ENCODE results near the gene MSH5. TPM values are rescaled to one million over a fixed set of nuclear protein-coding genes. Genes with fewer than 3 reads are reported as not detected.

MSH5 gene
- total and polyA plus RNA-seq, 4 experiments from 2014 or later: 0.95 to 12.1 (median 7.3) TPM

- Mint-ChIP-seq H3K4me3 (peak within 1 kb of the TSS; percentile 89 to 99 (median 98)), H3K27ac (peak within 1 kb of the TSS; percentile 94 to 97 (median 95)), H3K27me3 (no peaks in the 10 kb centered on the region), H3K36me3 (peaks cover 21 to 56% of the 10 kb centered on the region in 2 donors), H3K9me3 (no peaks in the 10 kb centered on the region), H3K4me1 (peaks cover 45 to 83% (median 66%) of the 10 kb centered on the region in 4 donors)
- intact Hi-C loops (cut with micrococcal nuclease): loop anchor here (1.0 to 5.0 kb wide), 2 partner anchors 54 to 59 kb away; partner anchors contain the start of genes LY6G5C and VARS1
- Histone ChIP-seq H3K27me3 (ENCODE audit: insufficient read depth, low read length) (no peaks in the 10 kb centered on the region), H3K27ac (ENCODE audit: low read depth, low read length) (peak within 1 kb of the TSS; percentile 82), H3K36me3 (ENCODE audit: insufficient read depth, low read length) (peaks cover 27% of the 10 kb centered on the region), H3K9me3 (ENCODE audit: control insufficient read depth in 1 of 2, low read length in 2 of 2) (no peaks in the 10 kb centered on the region), H3K4me3 (ENCODE audit: low read length in 2 of 2) (peak within 1 kb of the TSS; percentile 95 to 99), H3K4me1 (ENCODE audit: insufficient read depth, low read length) (peaks cover 64% of the 10 kb centered on the region)
- POLR2A ChIA-PET (ENCODE audit: partially characterized antibody): interaction anchor here (0.5 to 8.9 kb wide), 19 partner anchors 9 to 1213 kb away, joined by 3 to 81 read pairs (median 6); partner anchors contain the start of genes ABHD16A, BAG6, C6orf47 and DDAH2
- CTCF ChIA-PET (ENCODE audit: partially characterized antibody): interaction anchor here (0.8 to 17.2 kb wide), 8 partner anchors 37 to 127 kb away, joined by 3 to 173 read pairs (median 7); partner anchors contain the start of genes LSM2, LY6G5C, NEU1 and VARS1
- DNase-seq: peak; percentile 50 to 82 (median 52)
Observed at GRCh38 chr6:31736021-31736767, 3.6 kb upstream of the MSH5 start, which contains the start of gene CLIC1. Gene CLIC1 (minus strand): TSS chr6:31736530. CDS start chr6:31736300, 230 bp downstream.

- peak overlapping the region; percentile 95 to 99 for H3K4me3 ChIP-seq (ENCODE audit: low read length in 2 of 2)
- peaks cover 62% of the 10 kb centered on the region for H3K4me1 ChIP-seq (ENCODE audit: insufficient read depth, low read length)
- intact Hi-C loops (cut with micrococcal nuclease): loop anchor here (1.0 to 5.0 kb wide), 2 partner anchors 55 to 58 kb away; partner anchors contain the start of genes LY6G5C and VARS1
- Mint-ChIP-seq H3K27me3 (no peaks in the 10 kb centered on the region), H3K4me1 (peaks cover 45 to 83% (median 67%) of the 10 kb centered on the region in 4 donors), H3K4me3 (peak overlapping the region; percentile 89 to 99 (median 98)), H3K27ac (peak overlapping the region; percentile 94 to 97 (median 95)), H3K9me3 (no peaks in the 10 kb centered on the region), H3K36me3 (peaks cover 18 to 52% of the 10 kb centered on the region in 2 donors)
- H3K9me3 ChIP-seq (ENCODE audit: control insufficient read depth in 1 of 2, low read length in 2 of 2): no peaks in the 10 kb centered on the region
- no peak for DNase-seq
- H3K27me3 ChIP-seq (ENCODE audit: insufficient read depth, low read length): no peaks in the 10 kb centered on the region
- H3K27ac ChIP-seq (ENCODE audit: low read depth, low read length): peak overlapping the region; percentile 82
- POLR2A ChIA-PET (ENCODE audit: partially characterized antibody): interaction anchor here (0.5 to 8.9 kb wide), 21 partner anchors 9 to 1214 kb away, joined by 3 to 81 read pairs (median 6); partner anchors contain the start of genes ABHD16A, BAG6, C6orf47 and DDAH2
- H3K36me3 ChIP-seq (ENCODE audit: insufficient read depth, low read length): peaks cover 21% of the 10 kb centered on the region
- CTCF ChIA-PET (ENCODE audit: partially characterized antibody): interaction anchor here (1.2 to 17.2 kb wide), 7 partner anchors 36 to 96 kb away, joined by 4 to 173 read pairs (median 7); partner anchors contain the start of genes LSM2, LY6G5C and VWA7
Observed at GRCh38 chr6:31736768-31737314, 3.0 kb upstream of the MSH5 start.

- Mint-ChIP-seq H3K27ac (peak overlapping the region; percentile 94 to 97 (median 95)), H3K4me1 (peaks cover 45 to 83% (median 67%) of the 10 kb centered on the region in 4 donors), H3K36me3 (peaks cover 11 to 47% of the 10 kb centered on the region in 2 donors), H3K27me3 (no peaks in the 10 kb centered on the region), H3K4me3 (peak overlapping the region; percentile 84 to 99 (median 98)), H3K9me3 (no peaks in the 10 kb centered on the region)
- Histone ChIP-seq H3K9me3 (ENCODE audit: control insufficient read depth in 1 of 2, low read length in 2 of 2) (no peaks in the 10 kb centered on the region), H3K36me3 (ENCODE audit: insufficient read depth, low read length) (peaks cover 15% of the 10 kb centered on the region), H3K4me1 (ENCODE audit: insufficient read depth, low read length) (peaks cover 60% of the 10 kb centered on the region), H3K27me3 (ENCODE audit: insufficient read depth, low read length) (no peaks in the 10 kb centered on the region), H3K4me3 (ENCODE audit: low read length in 2 of 2) (peak overlapping the region; percentile 11 to 95), H3K27ac (ENCODE audit: low read depth, low read length) (peak overlapping the region; percentile 82)
- DNase-seq: no peak
- CTCF ChIA-PET (ENCODE audit: partially characterized antibody): interaction anchor here (0.6 to 17.2 kb wide), 15 partner anchors 7 to 152 kb away, joined by 3 to 173 read pairs (median 5); partner anchors contain the start of genes GPANK1, HSPA1A, HSPA1L and LSM2
- POLR2A ChIA-PET (ENCODE audit: partially characterized antibody): interaction anchor here (0.6 to 8.9 kb wide), 23 partner anchors 10 to 1690 kb away, joined by 3 to 81 read pairs (median 6); partner anchors contain the start of genes ABHD16A, BAG6, C6orf47 and DDAH2
- intact Hi-C loops (cut with micrococcal nuclease): loop anchor here (5.0 kb wide), 1 partner anchor 55 kb away; the partner anchor contains the start of gene LY6G5C
Observed at GRCh38 chr6:31737315-31737990, 2.4 kb upstream of the MSH5 start.

GRCh38 chr6:31737991-31738979, 1.5 kb upstream of the MSH5 start:
- CTCF ChIA-PET (ENCODE audit: partially characterized antibody): interaction anchor here (0.6 to 17.2 kb wide), 18 partner anchors 8 to 156 kb away, joined by 3 to 173 read pairs (median 5); partner anchors contain the start of genes GPANK1, HSPA1A, HSPA1L and LSM2
- intact Hi-C loops (cut with micrococcal nuclease): loop anchor here (1.0 to 5.0 kb wide), 5 partner anchors 8 to 73 kb away; partner anchors contain the start of genes ABHD16A and LY6G5C
- peaks cover 8 to 42% of the 10 kb centered on the region in 2 donors for H3K36me3 Mint-ChIP-seq
- Histone ChIP-seq H3K36me3 (ENCODE audit: insufficient read depth, low read length) (peaks cover 10% of the 10 kb centered on the region), H3K4me3 (ENCODE audit: low read length in 2 of 2) (peak overlapping the region; percentile 11 to 95), H3K9me3 (ENCODE audit: control insufficient read depth in 1 of 2, low read length in 2 of 2) (no peaks in the 10 kb centered on the region), H3K27ac (ENCODE audit: low read depth, low read length) (peak overlapping the region; percentile 82), H3K27me3 (ENCODE audit: insufficient read depth, low read length) (no peaks in the 10 kb centered on the region), H3K4me1 (ENCODE audit: insufficient read depth, low read length) (peaks cover 57% of the 10 kb centered on the region)
- H3K27ac Mint-ChIP-seq: peak overlapping the region; percentile 94 to 97 (median 95)
- no peaks in the 10 kb centered on the region for H3K9me3 Mint-ChIP-seq
- peak; percentile 77 to 88 (median 82) for DNase-seq
- peaks cover 42 to 80% (median 64%) of the 10 kb centered on the region in 4 donors for H3K4me1 Mint-ChIP-seq
- POLR2A ChIA-PET (ENCODE audit: partially characterized antibody): interaction anchor here (0.5 to 8.9 kb wide), 29 partner anchors 11 to 1691 kb away, joined by 3 to 81 read pairs (median 4); partner anchors contain the start of genes ABHD16A, BAG6, DDAH2 and FKBPL
- peak overlapping the region; percentile 84 to 99 (median 98) for H3K4me3 Mint-ChIP-seq
- H3K27me3 Mint-ChIP-seq: no peaks in the 10 kb centered on the region

GRCh38 chr6:31740397-31741223, 805 bp downstream of the MSH5 start:
- POLR2A ChIA-PET (ENCODE audit: partially characterized antibody): interaction anchor here (0.6 to 8.9 kb wide), 19 partner anchors 13 to 450 kb away, joined by 3 to 81 read pairs (median 7); partner anchors contain the start of genes ABHD16A, BAG6, DDAH2 and GPANK1
- intact Hi-C loops (cut with micrococcal nuclease): no loop called here
- peaks cover 4 to 19% of the 10 kb centered on the region in 2 donors for H3K36me3 Mint-ChIP-seq

More at GRCh38 chr6:31740397-31741223, 805 bp downstream of the MSH5 start:
- Mint-ChIP-seq H3K9me3 (no peaks in the 10 kb centered on the region), H3K27me3 (no peaks in the 10 kb centered on the region), H3K4me3 (peak overlapping the region; percentile 86 to 99 (median 96)), H3K4me1 (peaks cover 33 to 57% (median 47%) of the 10 kb centered on the region in 4 donors), H3K27ac (peak overlapping the region; percentile 94 to 97 (median 95))
- H3K36me3 ChIP-seq (ENCODE audit: insufficient read depth, low read length): no peaks in the 10 kb centered on the region
- no peaks in the 10 kb centered on the region for H3K9me3 ChIP-seq (ENCODE audit: control insufficient read depth in 1 of 2, low read length in 2 of 2)
- DNase-seq: no peak
- peak overlapping the region; percentile 64 for H3K27ac ChIP-seq (ENCODE audit: low read depth, low read length)
- H3K4me1 ChIP-seq (ENCODE audit: insufficient read depth, low read length): peaks cover 42% of the 10 kb centered on the region
- H3K27me3 ChIP-seq (ENCODE audit: insufficient read depth, low read length): no peaks in the 10 kb centered on the region
- CTCF ChIA-PET (ENCODE audit: partially characterized antibody): interaction anchor here (0.7 to 17.2 kb wide), 6 partner anchors 11 to 89 kb away, joined by 3 to 173 read pairs (median 12); partner anchors contain the start of genes HSPA1A, HSPA1B, HSPA1L and VWA7
- H3K4me3 ChIP-seq (ENCODE audit: low read length in 2 of 2): peak overlapping the region; percentile 82
